ENCODE data around the gene ILRUN. TPM values are rescaled to one million over a fixed set of nuclear protein-coding genes. Genes with fewer than 3 reads are reported as not detected.

The ILRUN gene
- total and polyA plus RNA-seq, 9 of the 15 experiments (the other 6 are each of a cell fraction or from before 2014, with no cell fraction given) = 24.9 to 78.9 (median 53.4) TPM

DNA sequence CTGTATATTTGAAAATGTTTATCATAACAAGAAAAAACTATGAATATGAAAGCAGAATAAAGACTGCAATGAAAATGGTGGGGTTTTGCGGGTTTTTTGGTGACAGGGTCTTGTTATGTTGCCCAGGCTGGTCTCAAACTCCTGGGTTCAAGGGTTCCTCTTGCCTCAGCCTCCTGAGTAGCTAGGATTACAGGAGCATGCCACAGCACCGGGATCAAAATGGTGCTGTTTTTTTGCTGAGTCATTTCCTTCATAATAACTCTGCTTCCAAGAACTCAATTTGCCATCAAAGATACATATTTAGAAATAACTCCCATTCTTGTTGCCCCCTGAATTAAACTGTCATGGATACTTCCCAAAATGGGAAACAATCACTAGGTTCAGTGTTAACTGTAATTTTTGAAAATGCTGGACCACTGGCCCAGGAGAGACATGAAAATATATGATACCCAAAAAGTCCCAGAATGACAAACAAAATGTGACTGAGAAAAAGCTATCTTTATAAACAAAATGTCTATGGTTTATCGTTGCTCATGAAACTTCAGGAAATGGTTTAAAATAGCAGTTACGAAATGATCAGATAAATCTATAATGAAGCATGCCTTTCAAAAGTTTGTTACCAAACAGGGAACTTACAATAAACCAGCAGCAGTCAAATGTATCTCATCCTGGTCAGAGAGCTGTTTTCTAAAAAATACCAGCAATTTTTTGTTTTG is 32.2 kb downstream of the ILRUN start (continued):
- TF ChIP-seq, protein P1, sequence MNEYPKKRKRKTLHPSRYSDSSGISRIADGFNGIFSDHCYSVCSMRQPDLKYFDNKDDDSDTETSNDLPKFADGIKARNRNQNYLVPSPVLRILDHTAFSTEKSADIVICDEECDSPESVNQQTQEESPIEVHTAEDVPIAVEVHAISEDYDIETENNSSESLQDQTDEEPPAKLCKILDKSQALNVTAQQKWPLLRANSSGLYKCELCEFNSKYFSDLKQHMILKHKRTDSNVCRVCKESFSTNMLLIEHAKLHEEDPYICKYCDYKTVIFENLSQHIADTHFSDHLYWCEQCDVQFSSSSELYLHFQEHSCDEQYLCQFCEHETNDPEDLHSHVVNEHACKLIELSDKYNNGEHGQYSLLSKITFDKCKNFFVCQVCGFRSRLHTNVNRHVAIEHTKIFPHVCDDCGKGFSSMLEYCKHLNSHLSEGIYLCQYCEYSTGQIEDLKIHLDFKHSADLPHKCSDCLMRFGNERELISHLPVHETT (CRISPR knock-in tag; conservative IDR thresholded peaks at IDR 0.05 in 1 of 2, IDR thresholded peaks at IDR 0.05 in 1 of 2) = peak in 1 of 2 experiments; percentile 92; a peak in 2 of 4 replicates
- TF ChIP-seq CBX1 (IDR thresholded peaks at IDR 0.05; ENCODE audit: low read depth) = no peak
- TF ChIP-seq, protein P2, sequence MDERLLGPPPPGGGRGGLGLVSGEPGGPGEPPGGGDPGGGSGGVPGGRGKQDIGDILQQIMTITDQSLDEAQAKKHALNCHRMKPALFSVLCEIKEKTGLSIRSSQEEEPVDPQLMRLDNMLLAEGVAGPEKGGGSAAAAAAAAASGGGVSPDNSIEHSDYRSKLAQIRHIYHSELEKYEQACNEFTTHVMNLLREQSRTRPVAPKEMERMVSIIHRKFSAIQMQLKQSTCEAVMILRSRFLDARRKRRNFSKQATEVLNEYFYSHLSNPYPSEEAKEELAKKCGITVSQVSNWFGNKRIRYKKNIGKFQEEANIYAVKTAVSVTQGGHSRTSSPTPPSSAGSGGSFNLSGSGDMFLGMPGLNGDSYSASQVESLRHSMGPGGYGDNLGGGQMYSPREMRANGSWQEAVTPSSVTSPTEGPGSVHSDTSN (CRISPR knock-in tag; IDR thresholded peaks at IDR 0.05; ENCODE audit: low read depth) = no peak
- TF ChIP-seq, protein P2 (tag; conservative IDR thresholded peaks at IDR 0.05; ENCODE audit: low read depth) = 0 out of 2 replicates have a peak, but pooled peaks have one; percentile 4
- TF ChIP-seq MCM2 (IDR thresholded peaks at IDR 0.05; ENCODE audit: low read depth) = no peak
- no peak for TF ChIP-seq ZFP1 (CRISPR knock-in tag; IDR thresholded peaks at IDR 0.05)
- no peak for TF ChIP-seq SNRNP70 (optimal IDR thresholded peaks at IDR 0.05; ENCODE audit: low read depth, low read length)
- TF ChIP-seq SETDB1 (IDR thresholded peaks at IDR 0.05; ENCODE audit: low read length) = no peak
- TF ChIP-seq, protein P3, sequence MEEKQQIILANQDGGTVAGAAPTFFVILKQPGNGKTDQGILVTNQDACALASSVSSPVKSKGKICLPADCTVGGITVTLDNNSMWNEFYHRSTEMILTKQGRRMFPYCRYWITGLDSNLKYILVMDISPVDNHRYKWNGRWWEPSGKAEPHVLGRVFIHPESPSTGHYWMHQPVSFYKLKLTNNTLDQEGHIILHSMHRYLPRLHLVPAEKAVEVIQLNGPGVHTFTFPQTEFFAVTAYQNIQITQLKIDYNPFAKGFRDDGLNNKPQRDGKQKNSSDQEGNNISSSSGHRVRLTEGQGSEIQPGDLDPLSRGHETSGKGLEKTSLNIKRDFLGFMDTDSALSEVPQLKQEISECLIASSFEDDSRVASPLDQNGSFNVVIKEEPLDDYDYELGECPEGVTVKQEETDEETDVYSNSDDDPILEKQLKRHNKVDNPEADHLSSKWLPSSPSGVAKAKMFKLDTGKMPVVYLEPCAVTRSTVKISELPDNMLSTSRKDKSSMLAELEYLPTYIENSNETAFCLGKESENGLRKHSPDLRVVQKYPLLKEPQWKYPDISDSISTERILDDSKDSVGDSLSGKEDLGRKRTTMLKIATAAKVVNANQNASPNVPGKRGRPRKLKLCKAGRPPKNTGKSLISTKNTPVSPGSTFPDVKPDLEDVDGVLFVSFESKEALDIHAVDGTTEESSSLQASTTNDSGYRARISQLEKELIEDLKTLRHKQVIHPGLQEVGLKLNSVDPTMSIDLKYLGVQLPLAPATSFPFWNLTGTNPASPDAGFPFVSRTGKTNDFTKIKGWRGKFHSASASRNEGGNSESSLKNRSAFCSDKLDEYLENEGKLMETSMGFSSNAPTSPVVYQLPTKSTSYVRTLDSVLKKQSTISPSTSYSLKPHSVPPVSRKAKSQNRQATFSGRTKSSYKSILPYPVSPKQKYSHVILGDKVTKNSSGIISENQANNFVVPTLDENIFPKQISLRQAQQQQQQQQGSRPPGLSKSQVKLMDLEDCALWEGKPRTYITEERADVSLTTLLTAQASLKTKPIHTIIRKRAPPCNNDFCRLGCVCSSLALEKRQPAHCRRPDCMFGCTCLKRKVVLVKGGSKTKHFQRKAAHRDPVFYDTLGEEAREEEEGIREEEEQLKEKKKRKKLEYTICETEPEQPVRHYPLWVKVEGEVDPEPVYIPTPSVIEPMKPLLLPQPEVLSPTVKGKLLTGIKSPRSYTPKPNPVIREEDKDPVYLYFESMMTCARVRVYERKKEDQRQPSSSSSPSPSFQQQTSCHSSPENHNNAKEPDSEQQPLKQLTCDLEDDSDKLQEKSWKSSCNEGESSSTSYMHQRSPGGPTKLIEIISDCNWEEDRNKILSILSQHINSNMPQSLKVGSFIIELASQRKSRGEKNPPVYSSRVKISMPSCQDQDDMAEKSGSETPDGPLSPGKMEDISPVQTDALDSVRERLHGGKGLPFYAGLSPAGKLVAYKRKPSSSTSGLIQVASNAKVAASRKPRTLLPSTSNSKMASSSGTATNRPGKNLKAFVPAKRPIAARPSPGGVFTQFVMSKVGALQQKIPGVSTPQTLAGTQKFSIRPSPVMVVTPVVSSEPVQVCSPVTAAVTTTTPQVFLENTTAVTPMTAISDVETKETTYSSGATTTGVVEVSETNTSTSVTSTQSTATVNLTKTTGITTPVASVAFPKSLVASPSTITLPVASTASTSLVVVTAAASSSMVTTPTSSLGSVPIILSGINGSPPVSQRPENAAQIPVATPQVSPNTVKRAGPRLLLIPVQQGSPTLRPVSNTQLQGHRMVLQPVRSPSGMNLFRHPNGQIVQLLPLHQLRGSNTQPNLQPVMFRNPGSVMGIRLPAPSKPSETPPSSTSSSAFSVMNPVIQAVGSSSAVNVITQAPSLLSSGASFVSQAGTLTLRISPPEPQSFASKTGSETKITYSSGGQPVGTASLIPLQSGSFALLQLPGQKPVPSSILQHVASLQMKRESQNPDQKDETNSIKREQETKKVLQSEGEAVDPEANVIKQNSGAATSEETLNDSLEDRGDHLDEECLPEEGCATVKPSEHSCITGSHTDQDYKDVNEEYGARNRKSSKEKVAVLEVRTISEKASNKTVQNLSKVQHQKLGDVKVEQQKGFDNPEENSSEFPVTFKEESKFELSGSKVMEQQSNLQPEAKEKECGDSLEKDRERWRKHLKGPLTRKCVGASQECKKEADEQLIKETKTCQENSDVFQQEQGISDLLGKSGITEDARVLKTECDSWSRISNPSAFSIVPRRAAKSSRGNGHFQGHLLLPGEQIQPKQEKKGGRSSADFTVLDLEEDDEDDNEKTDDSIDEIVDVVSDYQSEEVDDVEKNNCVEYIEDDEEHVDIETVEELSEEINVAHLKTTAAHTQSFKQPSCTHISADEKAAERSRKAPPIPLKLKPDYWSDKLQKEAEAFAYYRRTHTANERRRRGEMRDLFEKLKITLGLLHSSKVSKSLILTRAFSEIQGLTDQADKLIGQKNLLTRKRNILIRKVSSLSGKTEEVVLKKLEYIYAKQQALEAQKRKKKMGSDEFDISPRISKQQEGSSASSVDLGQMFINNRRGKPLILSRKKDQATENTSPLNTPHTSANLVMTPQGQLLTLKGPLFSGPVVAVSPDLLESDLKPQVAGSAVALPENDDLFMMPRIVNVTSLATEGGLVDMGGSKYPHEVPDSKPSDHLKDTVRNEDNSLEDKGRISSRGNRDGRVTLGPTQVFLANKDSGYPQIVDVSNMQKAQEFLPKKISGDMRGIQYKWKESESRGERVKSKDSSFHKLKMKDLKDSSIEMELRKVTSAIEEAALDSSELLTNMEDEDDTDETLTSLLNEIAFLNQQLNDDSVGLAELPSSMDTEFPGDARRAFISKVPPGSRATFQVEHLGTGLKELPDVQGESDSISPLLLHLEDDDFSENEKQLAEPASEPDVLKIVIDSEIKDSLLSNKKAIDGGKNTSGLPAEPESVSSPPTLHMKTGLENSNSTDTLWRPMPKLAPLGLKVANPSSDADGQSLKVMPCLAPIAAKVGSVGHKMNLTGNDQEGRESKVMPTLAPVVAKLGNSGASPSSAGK (IDR thresholded peaks at IDR 0.05) = no peak; the same call in 1 of the 2 replicates
- no peak for TF ChIP-seq PHF20 (IDR thresholded peaks at IDR 0.05; ENCODE audit: partially characterized antibody)
- TF ChIP-seq, protein P4, sequence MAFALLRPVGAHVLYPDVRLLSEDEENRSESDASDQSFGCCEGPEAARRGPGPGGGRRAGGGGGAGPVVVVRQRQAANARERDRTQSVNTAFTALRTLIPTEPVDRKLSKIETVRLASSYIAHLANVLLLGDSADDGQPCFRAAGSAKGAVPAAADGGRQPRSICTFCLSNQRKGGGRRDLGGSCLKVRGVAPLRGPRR (CRISPR knock-in tag; IDR thresholded peaks at IDR 0.05) = peak; percentile 76; the same call in 1 of the 2 replicates

Data from K562 (cell line).